ENCODE measurements around the gene ZNF608.

DNA sequence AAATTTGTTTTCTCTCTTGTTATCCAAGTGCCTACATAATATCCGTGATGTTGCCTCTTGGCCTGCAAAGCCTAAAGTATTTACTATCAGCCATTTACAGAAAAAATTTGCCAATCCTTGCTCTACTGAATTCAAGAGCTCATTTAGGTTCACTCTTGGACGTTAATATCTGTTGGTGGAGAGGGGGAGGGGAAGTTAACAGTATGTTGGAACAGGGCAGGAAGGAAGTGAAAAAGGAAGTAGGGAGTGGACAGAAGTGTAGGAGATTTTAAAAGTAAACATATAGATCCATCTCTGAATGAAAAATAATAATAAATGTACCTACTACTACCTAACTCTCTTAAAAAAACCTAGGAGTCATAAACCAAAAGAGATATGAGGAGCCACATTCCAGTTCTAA lies 32.8 kb downstream of the ZNF608 start:
- no peak for TF ChIP-seq YY1 (IDR thresholded peaks at IDR 0.05; ENCODE audit: insufficient read depth, insufficient read length)
- no peak for TF ChIP-seq ZNF274 (IDR thresholded peaks at IDR 0.05; ENCODE audit: low read depth, low read length)
- TF ChIP-seq SUZ12 (IDR thresholded peaks at IDR 0.05; ENCODE audit: extremely low read depth, insufficient read depth, insufficient read length), result no peak
